Measurements from ENCODE around the gene SMURF2. TPM values are rescaled to one million over a fixed set of nuclear protein-coding genes. Genes with fewer than 3 reads are reported as not detected.

The SMURF2 gene
- polyA plus RNA-seq, 1 of the 3 experiments (the other 2 are of a cell fraction), result 36.6 TPM

DNA sequence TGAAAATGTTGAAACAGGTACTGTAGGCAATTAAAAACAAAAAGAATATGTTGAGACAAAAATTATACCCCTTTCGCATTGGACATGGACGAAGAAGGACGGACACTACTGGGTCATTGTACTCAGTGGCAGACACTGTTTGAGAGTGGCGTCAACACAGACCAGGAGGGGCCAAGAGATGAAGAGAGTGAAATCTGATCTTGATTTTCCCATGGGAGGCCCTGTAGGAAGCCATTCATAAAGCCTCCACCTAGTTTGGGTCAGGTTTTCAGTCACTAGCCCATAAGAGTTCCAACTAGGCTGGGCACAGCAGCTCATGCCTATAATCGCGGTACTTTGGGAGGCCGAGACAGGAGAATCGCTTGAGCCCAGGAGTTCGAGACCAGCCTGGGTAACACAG, 23.6 kb upstream of the SMURF2 start (continued):
- TF ChIP-seq GABPA (IDR thresholded peaks at IDR 0.05; ENCODE audit: low read depth) (no peak), MXI1 (IDR thresholded peaks at IDR 0.05; ENCODE audit: low read depth, low read length) (no peak), TEAD4 (IDR thresholded peaks at IDR 0.05; ENCODE audit: borderline replicate concordance, insufficient read depth) (no peak), YY1 (IDR thresholded peaks at IDR 0.05; ENCODE audit: low read depth) (no peak), RFX5 (IDR thresholded peaks at IDR 0.05; ENCODE audit: low read length) (no peak), EZH2phosphoT487 (IDR thresholded peaks at IDR 0.05; ENCODE audit: borderline replicate concordance, low read depth) (no peak)

DNA sequence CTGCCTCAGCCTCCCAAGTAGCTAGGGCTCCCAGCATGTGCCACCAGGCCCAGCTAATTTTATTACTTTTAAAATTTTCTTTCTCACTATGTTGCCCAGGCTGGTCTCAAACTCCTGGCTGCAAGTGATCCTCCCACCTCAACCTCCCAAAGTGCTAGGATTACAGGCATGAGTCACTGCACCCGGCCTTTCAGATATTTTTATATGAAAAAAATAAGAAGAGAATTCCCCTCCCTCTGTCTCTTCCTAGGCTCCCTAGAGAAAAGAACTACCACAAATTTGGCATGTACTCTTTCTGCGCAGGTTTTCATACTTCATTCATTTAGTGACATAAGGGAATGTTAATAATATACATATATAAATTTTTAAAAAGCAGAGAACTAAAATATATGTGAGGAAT, 21.7 kb upstream of the SMURF2 start:
- Histone ChIP-seq H3K9me2 (no peaks in the 10 kb centered on the region), H3K9ac (no peak overlapping the region), H3K27me3 (ENCODE audit: insufficient read depth) (no peaks in the 10 kb centered on the region), H3K4me2 (no peak overlapping the region), H3K4me3 (ENCODE audit: low read depth in 2 of 2, low read length in 1 of 2) (no peak overlapping the region), H3F3A (replicated peaks; ENCODE audit: insufficient read depth) (peaks cover 47% of the 10 kb centered on the region), H3K4me1 (ENCODE audit: control insufficient read depth in 1 of 2, insufficient read depth in 2 of 2, low read depth in 1 of 2, low read length in 1 of 2) (peaks cover 0 to 42% of the 10 kb centered on the region in 2 experiments; a peak in 2 of 4 replicates), H2AFZ (ENCODE audit: low read depth) (no peak overlapping the region), H3K79me2 (ENCODE audit: insufficient read depth) (peaks cover 11% of the 10 kb centered on the region; the same call in 1 of the 2 replicates), H3K36me3 (replicated peaks in 1 of 2; ENCODE audit: control insufficient read depth in 1 of 2, insufficient read depth in 2 of 2, low read length in 1 of 2) (no peaks in the 10 kb centered on the region), H4K20me1 (ENCODE audit: insufficient read depth) (no peaks in the 10 kb centered on the region), H3K27ac (ENCODE audit: low read depth in 2 of 2, low read length in 1 of 2) (peak overlapping the region in 1 of 2 experiments; percentile 98; a peak in 2 of 4 replicates), H3K9me3 (no peaks in the 10 kb centered on the region)
- TF ChIP-seq, protein P1, sequence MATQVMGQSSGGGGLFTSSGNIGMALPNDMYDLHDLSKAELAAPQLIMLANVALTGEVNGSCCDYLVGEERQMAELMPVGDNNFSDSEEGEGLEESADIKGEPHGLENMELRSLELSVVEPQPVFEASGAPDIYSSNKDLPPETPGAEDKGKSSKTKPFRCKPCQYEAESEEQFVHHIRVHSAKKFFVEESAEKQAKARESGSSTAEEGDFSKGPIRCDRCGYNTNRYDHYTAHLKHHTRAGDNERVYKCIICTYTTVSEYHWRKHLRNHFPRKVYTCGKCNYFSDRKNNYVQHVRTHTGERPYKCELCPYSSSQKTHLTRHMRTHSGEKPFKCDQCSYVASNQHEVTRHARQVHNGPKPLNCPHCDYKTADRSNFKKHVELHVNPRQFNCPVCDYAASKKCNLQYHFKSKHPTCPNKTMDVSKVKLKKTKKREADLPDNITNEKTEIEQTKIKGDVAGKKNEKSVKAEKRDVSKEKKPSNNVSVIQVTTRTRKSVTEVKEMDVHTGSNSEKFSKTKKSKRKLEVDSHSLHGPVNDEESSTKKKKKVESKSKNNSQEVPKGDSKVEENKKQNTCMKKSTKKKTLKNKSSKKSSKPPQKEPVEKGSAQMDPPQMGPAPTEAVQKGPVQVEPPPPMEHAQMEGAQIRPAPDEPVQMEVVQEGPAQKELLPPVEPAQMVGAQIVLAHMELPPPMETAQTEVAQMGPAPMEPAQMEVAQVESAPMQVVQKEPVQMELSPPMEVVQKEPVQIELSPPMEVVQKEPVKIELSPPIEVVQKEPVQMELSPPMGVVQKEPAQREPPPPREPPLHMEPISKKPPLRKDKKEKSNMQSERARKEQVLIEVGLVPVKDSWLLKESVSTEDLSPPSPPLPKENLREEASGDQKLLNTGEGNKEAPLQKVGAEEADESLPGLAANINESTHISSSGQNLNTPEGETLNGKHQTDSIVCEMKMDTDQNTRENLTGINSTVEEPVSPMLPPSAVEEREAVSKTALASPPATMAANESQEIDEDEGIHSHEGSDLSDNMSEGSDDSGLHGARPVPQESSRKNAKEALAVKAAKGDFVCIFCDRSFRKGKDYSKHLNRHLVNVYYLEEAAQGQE (IDR thresholded peaks at IDR 0.05; ENCODE audit: low read depth, low read length), result no peak
- 0 out of 2 replicates have a peak, but pooled peaks have one; percentile 6 for TF ChIP-seq NFIC (IDR thresholded peaks at IDR 0.05; ENCODE audit: borderline replicate concordance)
- 0 out of 2 replicates have a peak, but pooled peaks have one; percentile 8 for TF ChIP-seq TCF12 (IDR thresholded peaks at IDR 0.05)
- no peak for TF ChIP-seq RFX5 (IDR thresholded peaks at IDR 0.05; ENCODE audit: low read length)
- TF ChIP-seq JUND (IDR thresholded peaks at IDR 0.05), result peak; percentile 62
- TF ChIP-seq FOSL2 (IDR thresholded peaks at IDR 0.05; ENCODE audit: borderline replicate concordance, low read depth), result peak; percentile 80; the same call in 1 of the 2 replicates
- ChIA-PET CTCF (no interaction called here), POLR2A (no interaction called here)
- no peak for DNase-seq
- WGBS (ENCODE audit: low lambda C conversion rate), result 53% methylated on average over 2 of the region's 2 CpGs
